NK-92 (cell line): ENCODE measurements around the gene SREBF2.

Experiments
- DNase-seq: peaks from one replicate; lab custom pipeline; 2025; ENCODE audit not compliant: unreplicated experiment; lab: John Stamatoyannopoulos, UW

The SREBF2 gene

DNA sequence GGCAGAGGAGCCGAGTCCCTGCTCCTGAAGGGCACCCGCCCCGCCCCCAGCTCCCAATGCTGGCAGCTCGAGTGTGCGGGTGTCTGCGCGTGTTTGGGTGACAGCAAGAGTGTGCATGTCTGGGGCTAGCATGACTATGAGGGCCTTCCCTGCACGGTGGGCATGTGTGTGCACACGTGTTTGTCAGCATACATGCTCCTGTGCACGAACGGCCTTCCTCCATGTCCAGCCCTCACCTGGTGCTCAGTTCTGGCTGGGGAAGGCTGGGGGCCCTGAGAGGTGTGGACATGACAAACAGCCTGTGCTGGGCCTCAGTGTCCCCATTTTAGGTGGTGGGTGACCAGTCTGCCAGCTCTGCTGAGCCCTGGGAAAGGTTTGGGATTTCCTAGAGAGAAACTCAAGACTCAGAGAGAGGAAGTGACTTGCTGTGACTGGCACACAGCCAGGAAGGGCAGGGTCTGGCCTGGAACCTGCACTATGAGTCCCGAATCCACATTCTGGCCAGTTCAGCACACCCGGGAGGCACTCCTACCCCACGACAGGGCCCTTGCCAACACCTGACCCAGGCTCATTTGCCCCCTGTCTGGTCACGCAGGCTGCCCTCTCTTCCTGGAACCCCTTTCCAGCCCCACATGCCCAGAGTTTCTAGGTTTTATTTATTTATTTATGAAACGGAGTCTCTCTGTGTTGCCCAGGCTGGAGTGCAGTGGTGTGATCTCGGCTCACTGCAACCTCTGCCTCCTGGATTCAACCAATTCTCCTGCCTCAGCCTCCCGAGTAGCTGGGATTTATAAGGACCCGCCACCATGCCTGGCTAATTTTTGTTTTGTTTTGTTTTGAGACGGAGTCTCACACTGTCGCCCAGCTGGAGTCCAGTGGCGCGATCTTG, 85.2 kb downstream of the SREBF2 start:
- DNase-seq, result no peak

DNA sequence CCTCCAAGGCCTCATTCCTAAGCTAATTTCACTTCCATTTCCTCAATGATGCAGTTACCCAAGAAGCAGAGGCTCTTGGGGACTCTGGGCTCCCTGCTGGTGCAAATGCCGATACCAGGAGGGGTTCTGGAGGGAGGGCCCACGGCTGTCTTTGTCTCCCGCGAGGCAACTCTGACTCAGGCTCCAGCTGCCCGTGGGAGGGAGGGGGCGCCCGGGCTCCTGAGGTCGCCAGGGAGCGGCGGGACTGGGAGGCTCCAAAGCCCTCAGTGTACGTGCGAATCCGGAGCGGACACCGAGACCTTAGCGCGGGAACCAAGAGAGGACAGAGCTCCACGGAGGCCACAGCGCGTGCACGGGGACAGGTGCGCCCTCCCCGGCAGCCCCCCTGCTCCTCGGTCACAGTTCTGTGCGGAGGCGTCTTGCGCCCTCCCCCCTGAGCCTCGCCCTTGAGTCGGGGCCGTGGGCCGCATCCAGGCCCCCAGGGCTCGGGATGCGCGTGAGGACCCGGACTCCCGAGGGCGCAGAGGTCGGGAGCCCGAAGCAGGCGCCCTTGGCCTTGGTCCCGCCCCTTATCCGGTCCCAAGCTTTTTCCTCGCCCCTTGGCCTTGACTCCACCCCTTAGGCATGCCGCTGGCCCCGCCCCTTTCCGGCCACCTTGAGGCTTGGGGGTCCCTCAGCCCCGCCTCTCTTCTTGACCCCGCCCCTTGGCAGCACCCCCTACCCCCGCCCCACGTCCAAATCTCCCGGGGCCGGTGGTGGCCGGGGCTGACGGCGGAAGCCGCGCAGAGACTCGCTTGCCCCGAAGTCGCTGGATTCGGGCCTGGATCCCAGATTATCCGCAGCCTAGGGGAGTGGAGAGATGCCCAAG, 86.7 kb downstream of the SREBF2 start:
- no peak for DNase-seq

DNA sequence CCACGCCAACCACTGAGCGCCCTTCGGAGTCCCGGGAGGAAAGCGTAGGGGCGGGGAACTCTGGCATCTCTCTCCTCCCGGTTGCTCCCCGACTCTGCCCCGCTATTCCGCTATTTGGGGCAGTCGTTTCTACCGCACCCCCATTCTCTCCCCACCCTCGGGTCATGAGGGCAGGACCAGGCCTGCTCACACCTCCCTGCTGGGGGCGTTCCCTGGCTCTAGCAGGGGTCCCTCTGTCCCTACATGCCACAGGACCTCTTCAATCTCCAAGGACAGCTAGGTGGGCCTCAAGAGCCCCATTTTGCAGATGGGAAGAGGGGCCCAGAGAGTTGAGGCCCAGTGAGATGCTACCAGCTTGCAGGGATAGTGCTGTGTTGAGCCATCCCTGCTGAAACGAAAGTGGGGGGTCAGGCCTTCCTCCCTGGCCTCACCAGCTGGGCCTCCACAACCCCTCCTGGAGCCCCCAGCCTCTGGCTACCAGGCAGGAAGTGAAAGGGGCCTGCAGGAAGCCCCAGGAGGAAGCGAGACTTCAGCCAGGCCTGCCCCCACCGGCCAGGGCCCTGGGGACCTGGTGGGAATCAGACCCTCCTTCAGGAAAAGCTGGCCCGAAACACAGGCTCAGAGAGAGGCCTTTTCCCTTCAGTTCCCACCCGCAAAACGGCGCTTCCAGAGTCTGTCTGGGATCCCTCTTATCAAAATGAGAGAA, 87.5 kb downstream of the SREBF2 start:
- no peak for DNase-seq

DNA sequence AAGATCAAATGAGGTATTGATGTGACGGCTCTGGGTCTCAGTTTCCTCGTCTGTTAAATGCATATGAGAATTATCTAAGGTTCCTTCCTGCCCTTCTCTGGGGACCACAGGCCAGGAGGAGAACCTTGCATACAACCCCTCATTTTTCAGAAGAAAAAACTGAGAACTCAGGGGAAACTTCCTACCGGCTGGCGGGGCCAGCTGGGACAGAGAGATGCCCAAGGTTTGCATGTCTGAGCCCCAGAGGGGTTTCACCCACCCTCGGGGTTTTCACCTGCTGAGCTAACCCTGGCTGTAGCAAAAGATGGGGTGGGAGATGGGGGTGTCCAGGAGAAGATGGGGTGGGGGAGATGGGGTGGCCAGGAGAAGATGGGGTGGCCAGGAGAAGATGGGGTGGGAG, 89.4 kb downstream of the SREBF2 start:
- no peak for DNase-seq

DNA sequence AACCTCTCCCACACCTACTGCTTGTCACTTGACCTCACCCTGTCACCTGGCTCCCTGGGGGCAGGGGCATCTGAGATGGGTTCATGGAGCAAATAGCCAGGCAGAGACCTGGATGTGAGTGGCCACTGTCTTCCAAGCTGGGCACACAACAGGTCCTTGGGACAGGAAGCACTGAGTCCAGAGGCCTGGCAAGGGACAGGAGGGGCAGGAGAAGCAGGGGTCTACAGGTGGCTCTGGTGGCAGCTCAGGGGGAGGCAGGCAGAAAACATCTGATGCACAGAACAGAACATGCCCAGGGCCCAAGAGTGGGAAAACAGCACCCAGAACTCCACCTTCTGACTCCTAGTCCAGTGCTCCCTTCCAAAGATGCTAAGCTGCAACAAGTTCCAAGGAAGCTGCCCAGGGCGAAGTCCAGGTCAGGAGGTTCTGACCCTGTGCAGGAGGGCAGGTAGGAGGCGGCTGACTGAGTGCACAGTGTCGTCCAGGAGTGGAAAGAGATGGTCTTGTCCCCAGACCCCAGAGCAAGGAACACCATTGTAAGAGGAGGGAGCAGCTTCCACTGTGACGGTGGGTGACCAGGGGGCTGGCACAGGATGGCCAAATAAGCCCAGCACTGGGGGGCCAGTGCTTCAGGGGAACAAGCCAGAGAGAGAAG, 90.2 kb downstream of the SREBF2 start:
- DNase-seq, result no peak

DNA sequence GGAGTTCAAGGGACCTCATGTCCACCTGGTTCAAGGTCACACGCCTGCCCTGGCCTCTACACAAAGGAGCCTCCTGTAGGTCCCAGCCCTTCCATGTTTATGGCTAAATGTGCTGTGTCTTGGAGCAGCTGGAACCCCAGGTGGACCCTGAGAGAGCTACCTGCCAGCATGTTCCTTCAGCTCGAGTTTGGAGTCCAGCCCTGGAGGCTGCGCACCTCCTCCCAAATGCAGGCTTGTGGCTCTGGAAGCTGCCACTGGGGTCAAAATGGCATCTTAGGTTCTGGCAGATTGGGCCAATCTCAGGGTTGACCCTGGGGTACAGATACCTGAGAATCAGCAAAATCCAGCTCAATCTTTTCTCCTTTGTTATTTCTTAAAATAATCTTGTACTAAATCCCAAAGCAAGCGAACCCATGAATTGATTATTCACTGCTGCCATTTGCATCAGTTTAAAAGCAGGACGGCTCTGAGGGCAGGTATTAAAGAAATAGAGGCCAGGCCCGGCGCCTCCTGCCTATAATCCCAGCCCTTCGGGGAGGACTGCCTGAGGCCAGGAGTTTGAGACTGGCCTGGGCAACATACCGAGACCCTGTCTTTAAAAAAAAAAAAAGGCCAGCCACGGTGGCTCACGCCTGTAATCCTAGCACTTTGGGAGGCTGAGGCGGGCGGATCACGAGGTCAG, 90.8 kb downstream of the SREBF2 start:
- DNase-seq, result no peak

DNA sequence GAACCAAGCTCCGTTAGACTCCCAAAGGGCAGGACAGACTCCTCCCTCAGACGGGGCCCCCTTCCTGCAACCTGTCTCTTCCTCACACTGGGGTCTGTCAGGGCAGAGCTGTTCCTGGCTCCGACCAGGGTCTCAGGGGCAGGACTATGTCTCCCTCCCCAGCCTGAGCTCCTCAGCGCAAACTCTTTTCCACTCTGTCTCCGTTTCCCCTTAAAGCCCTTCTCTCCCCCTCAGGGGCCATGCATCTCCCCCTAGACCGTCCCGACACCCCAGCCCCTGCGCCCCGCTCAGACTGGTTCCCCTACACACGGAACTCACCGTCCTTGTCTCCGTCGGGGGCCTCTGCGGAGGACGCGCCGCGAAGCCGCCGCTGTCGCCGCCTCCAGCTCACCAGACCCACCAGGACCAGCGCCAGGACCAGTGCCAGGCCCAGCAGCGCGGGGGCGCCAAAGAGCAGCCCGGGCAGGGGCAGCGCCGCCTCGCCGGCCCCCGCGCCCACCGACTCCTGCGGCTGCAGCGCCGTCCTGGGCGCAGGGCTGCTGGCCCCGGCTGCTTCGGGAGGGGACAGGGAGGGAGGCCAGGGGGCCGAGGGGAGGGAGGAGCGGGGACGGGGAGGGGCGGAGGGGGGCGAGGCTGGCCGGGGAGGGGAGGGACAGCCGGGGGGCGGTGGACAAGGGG, 93.0 kb downstream of the SREBF2 start:
- DNase-seq, result no peak

DNA sequence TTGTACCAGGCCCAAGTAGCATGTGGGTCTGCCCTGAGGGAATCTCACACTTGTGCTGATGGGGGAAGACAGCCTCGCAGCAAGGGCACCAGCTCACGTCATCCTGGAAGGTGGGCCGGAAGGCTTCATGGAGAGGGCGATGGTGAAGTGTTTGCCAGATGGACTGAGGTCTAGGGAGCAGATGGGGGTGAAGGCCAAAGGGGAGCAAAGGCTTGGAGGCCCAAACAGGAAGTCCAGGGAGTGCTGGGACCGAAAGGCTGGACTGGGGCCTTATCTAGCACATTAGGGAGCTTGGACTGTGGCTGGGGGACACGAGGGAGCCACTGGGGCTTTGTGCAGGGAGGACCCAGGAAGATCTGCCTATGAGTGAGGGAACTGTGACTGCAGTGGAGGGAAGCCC, 94.9 kb downstream of the SREBF2 start:
- no peak for DNase-seq

DNA sequence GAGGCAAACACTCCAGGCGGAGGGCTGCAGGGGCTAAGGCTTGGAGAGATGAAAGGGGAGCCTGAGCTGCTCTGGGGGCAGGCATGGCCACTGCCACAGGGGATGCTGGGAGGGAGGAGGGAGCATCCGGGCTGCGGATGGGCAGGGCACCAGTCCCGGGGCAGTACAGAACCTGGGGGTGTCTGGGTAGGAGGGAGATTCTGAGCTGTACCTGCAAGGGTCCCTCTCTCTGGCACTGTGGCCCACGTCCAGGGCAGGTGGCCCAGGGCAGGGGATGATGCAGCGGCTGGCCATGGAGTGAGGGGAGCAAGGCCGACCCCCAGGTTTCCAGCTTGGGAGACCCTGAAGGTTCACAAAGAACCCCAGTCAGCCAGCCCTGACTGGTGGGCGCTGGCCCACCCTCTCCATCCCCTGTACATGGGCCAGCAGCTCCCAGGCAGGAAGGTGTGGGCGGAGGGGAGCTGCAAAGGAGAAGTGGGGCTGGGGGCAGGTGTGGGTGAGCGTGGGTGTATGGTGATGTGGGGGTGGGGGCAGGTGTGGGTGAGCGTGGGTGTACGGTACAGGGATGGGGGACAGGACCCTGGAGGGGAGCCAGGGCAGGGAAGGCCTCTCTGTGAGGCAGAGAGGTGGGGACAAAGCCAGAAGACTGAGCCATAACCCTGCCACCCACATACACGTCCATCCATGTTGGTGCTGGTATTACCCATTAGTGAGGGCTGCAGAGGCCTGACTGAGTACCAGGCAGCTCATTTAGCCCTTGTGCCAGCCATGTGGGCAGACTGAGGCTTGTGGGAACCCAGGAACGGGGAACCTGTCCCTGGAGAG, 95.9 kb downstream of the SREBF2 start:
- DNase-seq, result no peak

DNA sequence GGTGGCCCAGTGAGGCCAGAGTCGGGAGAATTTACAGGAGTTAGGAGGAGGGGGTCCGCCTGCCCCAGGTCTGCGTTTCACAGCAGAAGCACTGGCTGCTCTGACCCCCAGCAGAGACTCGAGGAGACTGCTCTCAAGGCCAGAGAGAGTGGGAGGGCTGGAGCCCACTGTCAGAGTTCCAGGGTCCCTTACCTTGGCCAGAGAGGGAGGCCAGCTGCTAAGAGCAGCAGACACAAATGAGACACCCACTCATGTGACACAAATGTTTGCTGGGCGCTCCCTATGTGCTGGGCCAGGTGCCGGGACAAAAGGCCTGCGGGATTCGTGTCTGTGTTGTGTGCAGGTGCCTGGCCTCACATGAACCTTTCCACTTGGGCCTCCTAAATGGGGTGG, 96.5 kb downstream of the SREBF2 start:
- DNase-seq, result no peak

DNA sequence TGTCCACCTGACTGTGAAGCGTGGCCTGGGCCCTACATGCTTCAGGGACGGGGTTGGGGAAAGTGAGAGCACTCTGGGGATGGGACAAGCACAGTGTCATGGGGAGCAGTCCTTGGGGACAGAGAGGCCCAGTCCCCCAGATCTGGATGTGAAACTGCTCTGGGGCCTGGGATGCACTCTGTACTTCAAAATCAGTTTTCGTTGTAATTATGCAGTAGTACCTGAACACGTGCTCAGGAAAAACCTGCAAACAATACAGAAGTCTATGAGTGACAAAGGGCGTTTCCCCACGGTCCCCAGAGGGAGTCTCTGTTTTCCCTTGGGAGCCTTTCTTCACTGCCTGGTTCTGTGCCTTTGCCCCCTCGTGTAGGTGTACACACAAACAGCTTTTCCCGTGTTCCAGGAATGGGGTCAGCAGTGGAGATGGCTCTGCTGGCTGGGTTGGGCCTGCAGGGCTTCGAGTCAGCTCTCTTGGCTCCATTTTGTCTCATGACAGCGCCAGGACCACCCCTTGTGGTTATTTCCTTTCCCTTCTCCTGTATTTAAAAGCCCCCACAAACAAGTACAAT, 98.9 kb downstream of the SREBF2 start:
- no peak for DNase-seq

DNA sequence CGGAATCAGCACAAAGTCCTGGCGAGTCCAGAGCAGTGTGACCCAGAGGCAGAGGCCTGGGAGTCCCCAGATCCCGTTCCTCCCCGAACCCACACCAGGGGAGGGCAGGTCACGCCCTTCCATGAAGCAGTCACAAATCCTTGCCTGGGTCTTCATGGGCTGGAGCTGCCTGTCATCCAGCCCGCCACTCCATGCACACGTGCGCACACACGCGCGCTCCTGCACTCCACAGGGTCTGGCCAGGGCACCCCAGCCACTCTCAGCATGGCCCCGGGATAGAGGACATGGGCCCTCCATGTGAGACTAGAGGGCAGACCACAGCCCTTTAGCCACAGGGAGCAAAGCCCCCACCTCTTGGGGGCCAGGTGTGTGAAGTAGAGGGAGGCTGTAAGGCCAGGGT, 99.4 kb downstream of the SREBF2 start:
- no peak for DNase-seq

DNA sequence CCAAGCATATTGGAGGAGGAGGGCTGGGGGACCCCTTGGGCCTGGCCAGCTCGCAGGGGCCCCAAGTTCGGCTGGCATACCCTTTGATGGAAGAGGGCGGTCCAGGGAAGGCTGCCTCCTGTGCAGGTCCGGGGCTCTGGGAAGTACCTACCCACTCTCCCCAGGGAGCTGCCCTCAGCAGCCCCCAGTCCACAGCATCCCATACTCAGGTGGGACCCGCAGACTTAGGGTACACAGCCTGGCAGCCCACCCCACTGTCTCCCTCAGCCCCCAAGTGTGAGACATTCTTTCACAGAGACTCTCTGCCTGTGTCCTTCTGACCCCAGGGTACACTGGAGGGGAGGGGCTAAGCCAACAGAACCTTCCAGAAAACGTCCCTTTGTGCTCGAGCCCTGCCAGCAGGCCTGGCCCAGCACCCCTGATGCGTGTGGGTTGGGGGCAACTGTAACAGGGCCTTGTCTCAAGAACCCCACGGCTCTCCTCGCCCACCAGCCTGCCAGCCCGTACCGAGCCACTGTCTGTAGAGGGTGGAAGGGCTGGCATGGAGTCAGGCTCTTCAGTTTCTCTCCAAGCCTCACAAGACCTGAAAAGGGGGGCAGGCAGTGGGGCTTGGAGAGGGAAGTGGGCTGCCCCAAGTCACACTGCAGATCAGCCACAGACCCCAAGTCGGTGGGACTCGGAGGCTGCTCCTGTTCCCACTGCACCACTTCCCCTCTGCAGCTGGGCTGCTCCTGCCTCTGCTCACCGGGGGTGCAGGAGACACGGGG, 100.7 kb downstream of the SREBF2 start:
- no peak for DNase-seq

DNA sequence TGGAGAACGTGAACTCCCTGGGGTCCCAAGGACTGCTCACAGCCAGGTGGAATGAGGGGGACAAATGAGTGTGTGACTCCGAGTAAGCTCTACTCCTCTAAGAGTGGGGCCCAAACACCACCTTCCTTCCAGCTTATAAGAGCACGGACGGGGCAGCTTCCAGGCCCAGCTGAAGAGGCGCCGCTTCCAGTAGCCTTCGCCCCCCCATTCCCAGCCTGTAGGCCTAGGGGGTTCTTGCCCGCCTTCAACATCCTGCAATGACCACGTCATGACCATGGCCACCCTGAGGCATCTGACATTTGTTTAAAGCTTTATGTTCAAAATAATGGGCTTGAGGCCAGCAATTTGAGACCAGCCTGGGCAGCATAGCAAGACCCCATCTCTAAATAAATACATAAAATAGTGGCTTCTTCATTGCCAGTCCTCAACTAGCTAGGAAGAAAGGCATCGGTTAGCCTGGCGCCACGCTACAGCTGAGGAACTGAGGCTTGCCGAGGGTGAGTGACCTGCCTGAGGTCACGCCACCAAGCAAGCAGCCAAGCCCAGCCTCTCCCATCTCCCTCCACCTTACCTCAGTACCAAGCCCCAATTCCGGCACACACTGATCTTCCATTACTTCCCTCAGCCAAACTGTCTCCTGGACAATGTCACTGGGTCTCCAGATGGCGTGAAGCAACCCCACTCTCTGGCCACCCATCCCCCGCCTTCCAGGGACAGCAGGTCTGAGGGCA, 101.5 kb downstream of the SREBF2 start:
- DNase-seq, result no peak

DNA sequence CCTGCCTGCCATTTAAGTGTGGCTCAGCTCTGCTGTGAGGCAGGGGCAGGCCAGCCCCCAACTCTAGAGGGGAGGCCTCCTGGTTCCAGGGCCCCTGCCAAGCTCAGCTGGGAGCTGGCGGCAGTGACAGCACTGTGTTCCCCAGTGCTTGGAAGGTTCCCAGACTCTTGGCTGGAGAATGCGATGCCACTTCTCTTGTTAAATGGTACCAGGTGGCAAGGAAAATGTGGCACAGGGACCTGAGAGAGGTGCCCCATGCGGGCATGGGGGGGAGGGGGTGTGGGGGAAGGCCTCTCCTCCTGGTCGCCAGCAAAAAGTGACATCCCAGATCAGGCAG, 102.1 kb downstream of the SREBF2 start:
- DNase-seq, result no peak

DNA sequence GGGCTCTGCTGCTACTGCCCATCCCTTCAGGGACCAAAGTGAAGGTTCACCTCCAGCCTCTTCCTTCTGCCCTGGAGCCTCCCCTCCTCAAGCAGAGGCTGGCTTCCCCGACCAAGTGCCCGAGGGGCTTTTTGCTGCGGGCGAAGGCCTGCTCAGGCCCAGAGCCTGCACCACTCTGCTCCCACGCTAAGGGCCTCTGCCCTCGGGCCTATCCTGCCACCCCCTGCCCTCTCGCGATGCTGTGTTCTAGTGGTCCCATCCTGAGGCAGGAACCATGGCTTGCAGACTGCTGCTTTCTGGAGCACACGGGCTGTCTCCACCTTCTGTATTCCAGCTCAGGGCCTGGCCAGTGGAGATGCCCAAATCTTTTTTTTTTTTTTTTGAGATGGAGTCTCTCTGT, 102.6 kb downstream of the SREBF2 start:
- DNase-seq, result no peak

DNA sequence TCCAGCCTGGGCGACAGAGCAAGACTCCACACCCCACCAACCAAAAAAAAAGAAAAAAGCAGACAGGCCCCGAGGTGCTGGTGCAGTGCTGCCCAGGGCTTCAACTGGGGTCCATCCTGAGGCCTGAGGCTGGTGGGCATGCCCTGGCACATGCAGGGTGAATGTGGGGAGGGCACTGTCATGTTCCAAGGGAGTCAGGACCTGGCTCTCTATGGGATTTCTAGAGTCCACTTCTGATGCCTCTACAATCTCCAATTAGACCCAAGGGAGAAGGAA, 103.9 kb downstream of the SREBF2 start:
- no peak for DNase-seq
